Stimulated activated CD8-positive, alpha-beta memory T cell treated with anti-CD3 and anti-CD28 coated beads, Interleukin-4, amount 100 ng/mL, for 1 hour (primary cell): Measurements from ENCODE around the gene ACD.
"Not testable (repeated sequence)": the region's sequence is repeated elsewhere in the genome, so short reads cannot be mapped to it uniquely, and the experiment has no call there.

ENCODE experiments used
- DNase-seq, 2 donors: peaks; one replicate each; pipeline ENCODE4 v3.0.0-alpha.2; 2020; ENCODE audit warnings: low read depth in 2 of 2, low spot score in 1 of 2

Gene ACD

GRCh38 chr16:67659675-67660563, at the start of gene ACD:
Gene ACD, minus strand, starts transcription at chr16:67660260. Its CDS starts 40 bp downstream, at chr16:67660220.
- DNase-seq = peak; percentile 76 to 85

DNA sequence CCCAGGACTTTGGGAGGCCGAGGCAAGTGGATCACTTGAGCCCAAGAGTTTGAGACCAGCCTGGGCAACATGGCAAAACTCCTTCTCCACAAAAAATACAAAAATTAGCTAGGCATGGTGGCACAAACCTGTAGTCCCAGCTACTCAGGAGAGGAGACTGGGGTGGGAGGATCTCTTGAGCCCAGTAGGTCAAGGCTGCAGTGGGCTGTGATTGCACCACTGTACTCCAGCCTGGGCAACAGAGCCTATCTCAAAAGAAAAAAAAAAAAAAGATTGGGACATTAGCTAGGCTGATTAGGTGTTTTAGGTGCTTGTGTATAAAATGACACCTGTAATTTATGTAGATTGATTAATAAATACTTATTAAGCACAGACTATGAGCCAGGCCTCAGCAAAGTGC, 49.0 kb upstream of the ACD start:
- no peak for DNase-seq

DNA sequence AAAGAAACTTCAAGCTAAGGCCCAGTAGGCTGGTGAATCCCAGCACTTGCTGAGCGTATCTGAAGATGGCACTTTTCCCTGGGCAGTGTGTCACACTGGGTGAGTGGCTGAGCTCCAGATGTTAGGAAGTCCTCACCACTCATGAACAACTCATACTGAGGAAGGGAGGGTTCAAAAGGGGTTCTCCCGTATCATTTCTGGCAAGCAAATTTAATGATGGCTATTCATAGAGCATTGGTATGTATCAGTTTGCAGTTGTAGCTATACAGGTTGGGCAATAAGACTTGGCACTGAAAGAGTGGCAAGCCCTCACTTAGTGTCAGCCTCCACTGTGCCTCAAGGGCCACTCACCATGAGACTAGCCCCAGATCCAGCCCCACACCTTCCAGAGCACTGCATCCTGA, 48.3 kb upstream of the ACD start:
- no peak for DNase-seq

DNA sequence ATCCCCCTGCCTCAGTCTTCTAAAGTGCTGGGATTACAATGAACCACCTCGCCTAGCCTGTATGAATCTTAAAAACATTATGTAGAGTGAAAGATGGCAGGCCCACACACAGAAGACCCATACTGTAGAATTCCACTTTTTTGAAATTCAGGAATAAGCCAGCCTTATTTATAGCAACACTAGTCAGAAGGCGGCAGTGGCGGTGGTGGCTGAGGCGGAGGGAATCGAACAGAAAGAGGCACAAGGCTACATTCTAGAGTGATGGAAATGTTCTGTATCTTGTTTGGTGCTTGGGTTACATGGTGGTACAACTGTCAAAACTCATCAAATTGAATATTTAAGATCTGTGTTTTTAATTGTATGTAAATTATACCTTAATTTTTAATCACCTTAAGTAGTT, 47.7 kb upstream of the ACD start:
- DNase-seq = no peak

- DNase-seq = no peak
Observed at GRCh38 chr16:67707210-67707609, 47.1 kb upstream of the ACD start.

DNA sequence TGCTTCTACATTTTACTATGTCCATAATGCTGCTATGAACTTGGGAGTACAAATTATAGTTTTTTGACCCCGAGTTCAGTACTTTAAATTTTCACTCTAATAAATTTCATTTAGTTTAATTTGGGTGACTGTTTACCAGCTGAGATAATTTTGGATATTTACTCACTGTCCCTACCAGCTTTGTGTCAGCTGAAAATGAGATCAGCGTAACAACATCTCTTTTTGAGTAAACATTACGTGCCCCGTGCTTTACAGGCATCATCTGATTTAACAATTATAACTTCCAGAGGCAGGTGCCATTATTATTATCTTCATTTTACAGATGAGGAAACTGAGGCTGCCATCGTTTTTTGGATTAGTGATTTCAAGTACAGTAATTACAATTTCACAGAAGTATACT, 44.0 kb upstream of the ACD start:
- DNase-seq = no peak

DNA sequence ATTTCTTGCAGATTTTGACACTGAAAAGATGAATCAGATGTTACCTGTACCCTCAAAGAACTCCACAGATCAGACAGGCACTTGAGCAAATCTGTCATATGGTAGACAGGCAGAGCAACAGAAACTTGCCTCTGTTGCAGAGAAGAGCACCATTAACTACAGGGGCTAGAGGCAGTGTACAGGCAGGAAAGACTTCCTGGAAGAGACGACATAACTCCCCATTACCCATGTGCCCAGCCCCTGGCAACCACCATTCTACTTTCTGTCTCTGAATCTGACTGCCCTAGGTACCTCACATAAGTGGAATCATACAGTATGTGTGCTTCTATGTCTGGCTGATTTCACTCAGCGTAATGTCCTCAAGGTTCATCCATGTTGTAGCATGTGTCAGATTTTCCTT, 43.6 kb upstream of the ACD start:
- DNase-seq = no peak

DNA sequence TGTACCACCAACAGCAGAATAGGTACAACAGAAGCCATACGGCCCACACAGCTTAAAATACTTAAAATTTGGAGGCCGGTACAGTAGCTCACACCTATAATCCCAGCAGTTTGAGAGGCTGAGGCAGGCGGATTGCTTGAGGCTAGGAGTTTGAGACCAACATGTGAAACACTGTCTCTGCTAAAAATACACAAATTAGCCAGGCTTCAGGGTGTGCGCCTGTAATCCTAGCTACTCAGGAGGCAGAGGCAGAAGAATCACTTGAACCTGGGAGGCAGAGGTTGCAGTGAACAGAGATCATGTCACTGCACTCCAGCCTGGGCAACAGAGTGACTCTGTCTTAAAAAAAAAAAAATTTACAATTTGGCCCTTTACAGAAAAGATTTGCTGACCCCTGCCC, 42.1 kb upstream of the ACD start:
- DNase-seq = no peak

- no peak for DNase-seq
Observed at GRCh38 chr16:67701420-67701819, 41.4 kb upstream of the ACD start.

- no peak for DNase-seq
Observed at GRCh38 chr16:67699265-67699664, 39.2 kb upstream of the ACD start.

DNA sequence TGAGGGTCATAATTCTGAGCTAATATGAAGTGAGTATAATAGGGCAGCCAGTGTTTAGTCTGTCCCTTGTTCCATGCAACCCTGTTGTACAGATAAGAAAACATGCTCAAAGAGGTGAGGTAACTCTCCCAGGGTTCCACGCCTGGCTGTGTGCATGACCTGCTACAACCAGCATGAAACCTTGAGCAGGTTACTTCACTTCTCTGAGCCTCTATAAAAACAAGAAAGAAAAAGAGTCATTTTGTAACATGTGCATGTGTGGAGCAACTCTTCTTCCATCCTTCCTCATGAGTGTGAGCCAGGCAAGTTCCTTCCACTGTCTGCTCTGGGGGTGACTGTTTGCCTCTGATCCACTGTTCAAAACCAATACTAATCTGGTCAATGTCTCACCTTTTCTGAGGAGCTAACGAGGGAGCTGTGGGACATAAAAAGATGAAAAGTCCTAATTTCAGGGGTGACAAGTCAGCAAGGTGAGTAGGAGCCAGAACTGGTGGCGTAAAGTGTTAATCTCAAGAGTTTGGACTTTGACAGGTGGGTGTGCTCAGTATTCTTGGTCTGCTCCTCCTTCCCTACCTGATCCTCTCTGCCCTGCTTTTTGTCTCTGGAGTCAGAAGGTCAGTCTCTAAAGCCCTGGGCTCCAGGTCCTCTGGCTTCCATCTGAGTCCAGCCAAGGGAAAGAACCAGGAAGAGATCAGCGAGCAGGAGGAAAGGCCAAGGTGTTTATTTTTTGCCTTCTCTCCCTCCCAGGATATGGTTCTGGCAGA, 37.5 kb upstream of the ACD start:
- no peak for DNase-seq

DNA sequence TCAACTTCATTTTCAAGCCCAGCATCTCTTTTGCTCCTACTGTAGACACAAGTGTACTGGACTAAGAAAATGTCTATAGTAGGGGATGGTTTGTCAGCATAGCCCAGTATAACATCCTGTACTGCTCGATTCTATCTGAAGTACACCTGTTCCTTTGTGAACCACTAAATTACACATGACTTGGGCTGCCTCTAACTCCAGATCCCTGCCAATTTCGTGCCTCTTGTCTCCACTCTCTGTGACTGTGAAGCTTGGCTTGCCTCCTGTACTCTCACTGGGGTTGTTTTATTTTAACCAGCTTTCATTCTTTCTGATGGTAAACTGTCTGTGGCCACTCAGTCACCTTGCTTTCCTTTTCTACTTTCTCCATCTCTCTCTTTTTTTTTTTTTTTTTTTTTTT, 34.6 kb upstream of the ACD start:
- no peak for DNase-seq

DNA sequence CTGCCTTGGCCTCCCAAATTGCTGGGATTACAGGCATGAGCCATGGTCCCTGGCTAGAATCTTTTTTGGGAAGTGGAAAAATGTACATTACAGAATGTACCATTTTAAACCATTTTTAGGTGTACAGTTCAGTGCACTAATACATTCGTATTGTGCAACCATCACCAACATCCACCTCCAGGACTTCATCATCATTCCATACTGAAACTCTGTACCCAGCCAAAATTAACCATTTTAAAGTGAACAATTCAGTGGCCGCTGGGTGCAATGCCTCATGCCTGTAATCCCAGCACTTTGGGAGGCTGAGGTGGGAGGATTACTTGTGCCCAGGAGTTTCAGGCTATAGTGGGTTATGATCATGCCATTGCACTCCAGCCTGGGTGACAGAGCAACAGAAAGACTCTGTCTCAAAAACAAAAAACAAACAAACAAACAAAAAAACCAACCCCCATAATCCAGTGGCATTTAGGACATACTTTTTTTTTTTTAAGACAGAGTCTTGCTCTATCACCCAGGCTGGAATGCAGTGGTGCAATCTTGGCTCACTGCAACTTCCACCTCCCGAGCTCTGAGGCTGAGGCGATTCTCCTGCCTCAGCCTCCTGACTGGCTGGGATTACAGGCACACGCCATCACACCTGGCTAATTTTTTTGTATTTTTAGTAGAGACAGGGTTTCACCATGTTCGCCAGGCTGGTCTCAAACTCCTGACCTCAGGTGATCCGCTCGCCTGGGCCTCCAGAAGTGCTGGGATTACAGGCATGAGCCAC, 33.6 kb upstream of the ACD start:
- DNase-seq = not testable (repeated sequence)

GRCh38 chr16:67685388-67686112, 25.5 kb upstream of the ACD start:
- DNase-seq = no peak

DNA sequence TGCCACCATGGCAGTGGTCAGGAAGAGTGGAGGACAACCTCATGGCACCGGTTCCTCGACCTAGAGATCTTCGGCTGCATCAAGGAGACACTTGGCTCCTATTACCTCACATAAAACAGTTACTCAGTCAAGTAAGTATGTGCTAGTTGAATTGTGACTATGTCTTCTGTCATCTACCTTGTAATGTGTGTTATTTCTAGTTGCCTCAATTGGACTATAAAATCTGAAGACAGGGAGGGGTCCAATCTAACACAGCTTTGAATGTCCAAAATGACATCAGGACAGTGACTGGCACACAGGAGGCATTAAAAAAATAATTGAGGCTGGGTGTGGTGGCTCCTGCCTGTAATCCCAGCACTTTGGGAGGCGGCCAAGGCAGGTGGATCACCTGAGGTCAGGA, 23.7 kb upstream of the ACD start:
- DNase-seq = no peak

DNA sequence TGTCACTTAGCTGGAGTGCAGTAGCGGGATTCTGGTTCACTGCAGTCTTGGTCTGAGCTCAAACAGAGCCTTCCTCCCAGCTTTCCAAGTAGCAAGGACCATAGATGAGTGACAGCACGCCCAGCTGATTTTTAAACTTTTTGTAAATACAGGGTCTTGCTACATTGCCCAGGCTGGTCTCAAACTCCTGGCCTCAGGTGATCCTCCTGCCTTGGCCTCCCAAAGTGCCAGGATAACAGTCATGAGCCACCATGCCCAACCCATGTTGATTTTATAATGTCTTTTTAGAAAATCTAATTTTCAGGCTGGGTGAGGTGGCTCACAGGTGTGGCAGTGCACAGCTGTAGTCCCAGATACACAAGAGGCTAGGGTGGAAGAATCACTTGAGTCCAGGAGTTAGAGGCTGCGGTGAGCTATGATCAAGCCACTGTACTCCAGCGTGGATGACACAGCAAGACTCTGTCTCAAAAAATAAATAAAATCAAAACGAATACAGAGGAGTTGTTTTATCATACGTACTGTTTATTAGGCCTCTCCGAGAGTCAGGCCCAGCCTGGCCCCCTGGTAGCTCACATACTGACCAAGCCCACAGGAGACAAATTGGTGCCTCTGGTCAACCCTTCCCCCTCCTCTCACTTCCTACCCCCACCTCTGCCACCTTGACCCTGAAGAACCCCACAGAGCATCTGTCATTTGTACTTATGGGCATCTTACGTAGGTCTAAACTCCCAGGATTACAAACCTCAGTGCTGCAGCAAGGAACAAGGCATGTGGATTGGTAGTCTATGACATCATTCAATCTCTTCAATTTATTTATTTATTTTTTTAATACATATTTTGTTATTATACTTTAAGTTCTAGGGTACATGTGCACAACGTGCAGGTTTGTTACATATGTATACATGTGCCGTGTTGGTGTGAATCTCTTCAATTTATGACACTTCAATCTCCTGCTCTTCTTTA, 20.2 kb upstream of the ACD start:
- DNase-seq = no peak

DNA sequence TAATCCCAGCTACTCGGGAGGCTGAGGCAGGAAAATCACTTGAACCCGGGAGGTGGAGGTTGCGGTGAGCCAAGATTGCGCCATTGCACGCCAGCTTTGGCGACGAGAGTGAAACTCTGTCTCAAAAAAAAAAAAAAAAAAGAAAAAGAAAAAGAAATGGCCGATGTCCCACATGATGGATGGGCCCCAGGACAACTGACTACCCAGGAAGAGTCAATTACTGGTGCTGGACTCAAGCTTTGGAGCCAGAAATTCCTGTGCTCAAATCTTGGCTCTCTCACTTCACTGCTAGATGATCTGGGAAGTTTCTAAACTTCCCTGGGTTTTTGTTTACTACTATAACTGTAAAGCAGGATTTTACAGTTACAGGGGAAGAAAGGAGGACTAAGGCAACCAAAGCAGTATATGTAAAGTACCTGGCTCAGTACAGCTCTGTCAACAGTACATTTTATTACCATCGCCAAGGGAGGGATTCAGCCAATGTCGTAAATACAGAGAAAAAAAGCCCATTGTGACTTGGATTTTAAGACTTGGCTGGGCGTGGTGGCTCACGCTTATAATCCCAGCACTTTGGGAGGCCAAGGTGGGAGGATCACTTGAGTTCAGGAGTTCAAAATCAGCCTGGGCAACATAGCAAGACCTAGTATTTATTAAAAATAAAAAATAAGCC, 18.4 kb upstream of the ACD start:
- DNase-seq = no peak

- no peak for DNase-seq
Observed at GRCh38 chr16:67677712-67678111, 17.7 kb upstream of the ACD start.

GRCh38 chr16:67676939-67677338, 16.9 kb upstream of the ACD start:
- no peak for DNase-seq
